ENCODE measurements around the gene NEK10. TPM values are rescaled to one million over a fixed set of nuclear protein-coding genes. Genes with fewer than 3 reads are reported as not detected.

NEK10 gene
- total and polyA plus RNA-seq, 7 donors, result 0.44 to 20.3 (median 11.4) TPM; not detected in 2

DNA sequence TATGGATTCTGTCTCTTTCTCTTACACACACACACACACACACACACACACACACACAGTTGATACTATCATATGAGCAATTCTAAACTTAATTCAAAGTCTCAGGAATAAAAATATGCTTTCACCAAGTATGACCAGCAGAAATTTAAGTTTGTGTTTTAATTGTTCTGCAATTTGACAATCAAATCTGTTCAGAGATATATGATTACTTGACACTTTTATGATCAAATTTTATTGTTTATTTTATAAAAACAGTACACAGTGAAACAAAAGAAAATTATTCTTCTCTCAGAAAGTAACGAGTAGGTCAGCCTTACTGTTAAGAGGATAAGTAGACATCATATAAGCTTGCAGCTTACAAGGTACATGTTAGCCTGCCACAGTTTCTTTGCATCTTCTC lies 114.3 kb downstream of the NEK10 start:
- 9 to 60% methylated on average over 1 of the region's 1 CpG for WGBS, 2 donors
- Histone ChIP-seq H3K36me3 (no peaks in the 10 kb centered on the region), H3K4me3 (no peak overlapping the region), H3K4me1 (no peaks in the 10 kb centered on the region), H3K27ac (no peak overlapping the region), H3K27me3 (no peaks in the 10 kb centered on the region), H3K9me3 (no peaks in the 10 kb centered on the region)
- intact Hi-C loops (cut with DNase I), result no loop called here
- no peak for DNase-seq
- TF ChIP-seq, protein P1, sequence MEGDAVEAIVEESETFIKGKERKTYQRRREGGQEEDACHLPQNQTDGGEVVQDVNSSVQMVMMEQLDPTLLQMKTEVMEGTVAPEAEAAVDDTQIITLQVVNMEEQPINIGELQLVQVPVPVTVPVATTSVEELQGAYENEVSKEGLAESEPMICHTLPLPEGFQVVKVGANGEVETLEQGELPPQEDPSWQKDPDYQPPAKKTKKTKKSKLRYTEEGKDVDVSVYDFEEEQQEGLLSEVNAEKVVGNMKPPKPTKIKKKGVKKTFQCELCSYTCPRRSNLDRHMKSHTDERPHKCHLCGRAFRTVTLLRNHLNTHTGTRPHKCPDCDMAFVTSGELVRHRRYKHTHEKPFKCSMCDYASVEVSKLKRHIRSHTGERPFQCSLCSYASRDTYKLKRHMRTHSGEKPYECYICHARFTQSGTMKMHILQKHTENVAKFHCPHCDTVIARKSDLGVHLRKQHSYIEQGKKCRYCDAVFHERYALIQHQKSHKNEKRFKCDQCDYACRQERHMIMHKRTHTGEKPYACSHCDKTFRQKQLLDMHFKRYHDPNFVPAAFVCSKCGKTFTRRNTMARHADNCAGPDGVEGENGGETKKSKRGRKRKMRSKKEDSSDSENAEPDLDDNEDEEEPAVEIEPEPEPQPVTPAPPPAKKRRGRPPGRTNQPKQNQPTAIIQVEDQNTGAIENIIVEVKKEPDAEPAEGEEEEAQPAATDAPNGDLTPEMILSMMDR (IDR thresholded peaks at IDR 0.05), result no peak
- no peak for TF ChIP-seq POLR2AphosphoS5 (IDR thresholded peaks at IDR 0.05)
- TF ChIP-seq POLR2A (IDR thresholded peaks at IDR 0.05), result no peak
- no peak for TF ChIP-seq EP300 (IDR thresholded peaks at IDR 0.05)

DNA sequence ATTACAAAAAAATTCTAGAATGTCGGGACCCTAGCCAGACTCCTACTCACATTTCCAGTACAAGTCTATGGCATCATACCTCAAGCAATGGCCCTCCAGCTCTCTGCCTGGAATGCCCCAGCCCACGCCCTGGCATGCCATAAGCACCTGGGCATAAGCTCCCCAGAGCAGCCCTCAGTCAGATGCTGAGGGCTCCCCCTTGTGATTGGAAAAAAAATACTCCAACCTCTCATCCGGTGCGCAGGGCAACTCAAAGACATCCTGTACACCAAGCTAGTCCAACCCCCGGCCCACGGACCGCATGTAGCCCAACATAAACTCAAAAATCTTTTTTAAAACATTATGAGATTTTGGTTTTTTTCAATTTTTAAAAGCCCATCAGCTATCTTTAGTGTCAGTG lies 115.4 kb downstream of the NEK10 start:
- intact Hi-C loops (cut with DNase I), result no loop called here
- TF ChIP-seq POLR2A (IDR thresholded peaks at IDR 0.05) (no peak), EP300 (IDR thresholded peaks at IDR 0.05) (no peak), POLR2AphosphoS5 (IDR thresholded peaks at IDR 0.05) (no peak)
- TF ChIP-seq, protein P1 (IDR thresholded peaks at IDR 0.05), result no peak
- no peaks in the 10 kb centered on the region for H3K36me3 ChIP-seq
- H3K4me3 ChIP-seq, result no peak overlapping the region
- H3K27ac ChIP-seq, result no peak overlapping the region
- H3K27me3 ChIP-seq, result no peaks in the 10 kb centered on the region
- H3K9me3 ChIP-seq, result no peaks in the 10 kb centered on the region
- DNase-seq, result no peak
- whole genome bisulfite sequencing, 2 donors, result 39 to 55% methylated on average over 7 of the region's 7 CpGs
- no peaks in the 10 kb centered on the region for H3K4me1 ChIP-seq

- 23 to 63% methylated on average over 1 of the region's 1 CpG for WGBS, 2 donors
- Histone ChIP-seq H3K36me3 (no peaks in the 10 kb centered on the region), H3K4me1 (no peaks in the 10 kb centered on the region), H3K4me3 (no peak overlapping the region), H3K9me3 (no peaks in the 10 kb centered on the region), H3K27ac (no peak overlapping the region), H3K27me3 (no peaks in the 10 kb centered on the region)
- TF ChIP-seq POLR2AphosphoS5 (IDR thresholded peaks at IDR 0.05) (no peak), POLR2A (IDR thresholded peaks at IDR 0.05) (no peak), EP300 (IDR thresholded peaks at IDR 0.05) (no peak)
- TF ChIP-seq, protein P1 (IDR thresholded peaks at IDR 0.05), result no peak
- intact Hi-C loops (cut with DNase I), result no loop called here
- DNase-seq, result no peak
Observed at GRCh38 chr3:27253391-27253790, 115.8 kb downstream of the NEK10 start.

DNA sequence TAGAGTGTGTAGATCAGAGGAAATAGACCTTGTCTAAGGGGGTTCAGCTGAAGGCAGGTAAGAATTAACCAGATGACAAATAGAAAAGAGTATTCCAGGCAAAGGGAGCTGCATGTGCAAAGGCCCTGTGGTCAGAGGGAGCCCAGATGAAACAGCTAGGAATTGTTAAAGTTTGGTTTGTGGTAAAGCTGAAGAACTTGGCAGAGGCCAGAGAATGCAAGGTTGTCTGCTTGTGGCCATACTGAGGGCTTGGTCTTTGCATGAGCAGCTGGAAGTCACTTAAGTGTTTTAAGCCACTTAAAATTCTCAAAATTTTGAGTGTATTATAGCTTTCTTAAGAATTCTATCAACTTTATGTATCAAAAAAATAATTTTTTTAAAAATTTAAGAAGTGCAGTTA lies 116.5 kb downstream of the NEK10 start:
- Histone ChIP-seq H3K4me1 (no peaks in the 10 kb centered on the region), H3K36me3 (no peaks in the 10 kb centered on the region), H3K9me3 (no peaks in the 10 kb centered on the region), H3K4me3 (no peak overlapping the region), H3K27me3 (no peaks in the 10 kb centered on the region), H3K27ac (no peak overlapping the region)
- no peak for DNase-seq
- intact Hi-C loops (cut with DNase I), result no loop called here
- TF ChIP-seq, protein P1 (IDR thresholded peaks at IDR 0.05), result no peak
- TF ChIP-seq EP300 (IDR thresholded peaks at IDR 0.05), result no peak
- no peak for TF ChIP-seq POLR2AphosphoS5 (IDR thresholded peaks at IDR 0.05)
- TF ChIP-seq POLR2A (IDR thresholded peaks at IDR 0.05), result no peak

- no peaks in the 10 kb centered on the region for H3K9me3 ChIP-seq
- no peaks in the 10 kb centered on the region for H3K27me3 ChIP-seq
- 89 to 91% methylated on average over 2 of the region's 2 CpGs for WGBS, 2 donors
- no peak for DNase-seq
- intact Hi-C loops (cut with DNase I), result no loop called here
- H3K4me3 ChIP-seq, result no peak overlapping the region
- H3K36me3 ChIP-seq, result no peaks in the 10 kb centered on the region
- TF ChIP-seq, protein P1 (IDR thresholded peaks at IDR 0.05), result no peak
- no peak for TF ChIP-seq POLR2A (IDR thresholded peaks at IDR 0.05)
- TF ChIP-seq EP300 (IDR thresholded peaks at IDR 0.05), result no peak
- TF ChIP-seq POLR2AphosphoS5 (IDR thresholded peaks at IDR 0.05), result no peak
- H3K4me1 ChIP-seq, result no peaks in the 10 kb centered on the region
- H3K27ac ChIP-seq, result no peak overlapping the region
Observed at GRCh38 chr3:27244374-27244773, 124.8 kb downstream of the NEK10 start.
